ENCODE results near the gene LRRC23. TPM values are rescaled to one million over a fixed set of nuclear protein-coding genes. Genes with fewer than 3 reads are reported as not detected.
"Not testable (repeated sequence)": the region's sequence is repeated elsewhere in the genome, so short reads cannot be mapped to it uniquely, and the experiment has no call there.

Gene LRRC23
- total RNA-seq, 2 donors from 2014 or later, result 8.5 TPM

GRCh38 chr12:6903722-6904121 lies 900 bp upstream of the LRRC23 start:
- no peak for ATAC-seq (ENCODE audit: insufficient number of reproducible peaks, low FRiP score, low read depth)

GRCh38 chr12:6905414-6906040 lies 905 bp downstream of the LRRC23 start:
- Histone ChIP-seq H3K4me1 (ENCODE audit: control insufficient read depth in 1 of 2, low read depth in 2 of 2) (peaks cover 5 to 12% of the 10 kb centered on the region in 2 donors), H3K9me3 (no peaks in the 10 kb centered on the region), H3K36me3 (peaks cover 4% of the 10 kb centered on the region), H3K4me3 (peak overlapping the region; percentile 100), H3K27me3 (replicated peaks; ENCODE audit: insufficient read depth) (no peaks in the 10 kb centered on the region), H3K27ac (peak overlapping the region in 1 of 2 donors; percentile 96)
- no peak for TF ChIP-seq CTCF (IDR thresholded peaks at IDR 0.05)
- no peak for DNase-seq (ENCODE audit: low spot score)
- ATAC-seq (ENCODE audit: insufficient number of reproducible peaks, low FRiP score, low read depth), result no peak

More at GRCh38 chr12:6903722-6904121, 900 bp upstream of the LRRC23 start:
- no peak for DNase-seq (ENCODE audit: low spot score)
- TF ChIP-seq CTCF (IDR thresholded peaks at IDR 0.05), result no peak
- Histone ChIP-seq H3K27me3 (replicated peaks; ENCODE audit: insufficient read depth) (no peaks in the 10 kb centered on the region), H3K27ac (no peak overlapping the region), H3K4me3 (no peak overlapping the region), H3K9me3 (no peaks in the 10 kb centered on the region), H3K36me3 (peaks cover 4% of the 10 kb centered on the region), H3K4me1 (ENCODE audit: control insufficient read depth in 1 of 2, low read depth in 2 of 2) (peaks cover 5 to 12% of the 10 kb centered on the region in 2 donors)

- not testable (repeated sequence) for H3K27me3 ChIP-seq (replicated peaks; ENCODE audit: insufficient read depth); H3K4me3 ChIP-seq; H3K36me3 ChIP-seq; H3K9me3 ChIP-seq; DNase-seq (ENCODE audit: low spot score); ATAC-seq (ENCODE audit: insufficient number of reproducible peaks, low FRiP score, low read depth); H3K27ac ChIP-seq
- H3K4me1 ChIP-seq (ENCODE audit: control insufficient read depth in 1 of 2, low read depth in 2 of 2), result peaks cover 5 to 12% of the 10 kb centered on the region in 2 donors
Observed at GRCh38 chr12:6908141-6908540, 3.5 kb downstream of the LRRC23 start.

- no peak for DNase-seq (ENCODE audit: low spot score)
- ATAC-seq (ENCODE audit: insufficient number of reproducible peaks, low FRiP score, low read depth), result no peak
- H3K36me3 ChIP-seq, result peaks cover 4% of the 10 kb centered on the region
- no peaks in the 10 kb centered on the region for H3K27me3 ChIP-seq (replicated peaks; ENCODE audit: insufficient read depth)
- H3K4me3 ChIP-seq, result no peak overlapping the region
- peaks cover 11 to 14% of the 10 kb centered on the region in 2 donors for H3K4me1 ChIP-seq (ENCODE audit: control insufficient read depth in 1 of 2, low read depth in 2 of 2)
- H3K27ac ChIP-seq, result no peak overlapping the region
- H3K9me3 ChIP-seq, result no peaks in the 10 kb centered on the region
- TF ChIP-seq CTCF (IDR thresholded peaks at IDR 0.05), result no peak
Observed at GRCh38 chr12:6909421-6910145, 5.0 kb downstream of the LRRC23 start.

- Histone ChIP-seq H3K36me3 (peaks cover 10% of the 10 kb centered on the region), H3K27ac (no peak overlapping the region), H3K4me1 (ENCODE audit: control insufficient read depth in 1 of 2, low read depth in 2 of 2) (peaks cover 16 to 18% of the 10 kb centered on the region in 2 donors), H3K4me3 (no peak overlapping the region), H3K27me3 (replicated peaks; ENCODE audit: insufficient read depth) (no peaks in the 10 kb centered on the region), H3K9me3 (no peaks in the 10 kb centered on the region)
- no peak for TF ChIP-seq CTCF (IDR thresholded peaks at IDR 0.05)
- no peak for DNase-seq (ENCODE audit: low spot score)
- ATAC-seq (ENCODE audit: insufficient number of reproducible peaks, low FRiP score, low read depth), result no peak
Observed at GRCh38 chr12:6912164-6912935, 7.7 kb downstream of the LRRC23 start.
